ENCODE data around the gene CDX1. TPM values are rescaled to one million over a fixed set of nuclear protein-coding genes. Genes with fewer than 3 reads are reported as not detected.

The CDX1 gene
- total RNA-seq, 1 donor from 2014 or later, result not detected

DNA sequence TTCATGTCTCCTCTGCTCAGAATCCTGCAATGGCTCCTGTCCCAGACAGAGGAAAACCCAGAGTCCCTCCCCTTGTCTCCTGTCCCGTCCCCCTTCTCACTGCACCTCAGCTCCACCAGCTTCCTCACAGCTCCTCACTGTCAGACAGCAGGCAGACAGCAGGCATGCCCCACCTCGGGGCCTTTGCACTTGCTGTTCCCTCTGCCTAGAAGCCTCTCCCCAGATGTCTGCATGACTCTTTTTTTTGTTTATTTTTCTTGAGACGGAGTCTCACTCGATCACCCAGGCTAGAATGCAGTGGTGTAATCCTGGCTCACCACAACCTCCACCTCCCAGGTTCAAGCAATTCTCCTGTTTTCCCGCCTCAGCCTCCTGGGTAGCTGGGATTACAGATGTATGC is 14.4 kb downstream of the CDX1 start:
- DNase-seq (ENCODE audit: low read depth in 2 of 2), result no peak

DNA sequence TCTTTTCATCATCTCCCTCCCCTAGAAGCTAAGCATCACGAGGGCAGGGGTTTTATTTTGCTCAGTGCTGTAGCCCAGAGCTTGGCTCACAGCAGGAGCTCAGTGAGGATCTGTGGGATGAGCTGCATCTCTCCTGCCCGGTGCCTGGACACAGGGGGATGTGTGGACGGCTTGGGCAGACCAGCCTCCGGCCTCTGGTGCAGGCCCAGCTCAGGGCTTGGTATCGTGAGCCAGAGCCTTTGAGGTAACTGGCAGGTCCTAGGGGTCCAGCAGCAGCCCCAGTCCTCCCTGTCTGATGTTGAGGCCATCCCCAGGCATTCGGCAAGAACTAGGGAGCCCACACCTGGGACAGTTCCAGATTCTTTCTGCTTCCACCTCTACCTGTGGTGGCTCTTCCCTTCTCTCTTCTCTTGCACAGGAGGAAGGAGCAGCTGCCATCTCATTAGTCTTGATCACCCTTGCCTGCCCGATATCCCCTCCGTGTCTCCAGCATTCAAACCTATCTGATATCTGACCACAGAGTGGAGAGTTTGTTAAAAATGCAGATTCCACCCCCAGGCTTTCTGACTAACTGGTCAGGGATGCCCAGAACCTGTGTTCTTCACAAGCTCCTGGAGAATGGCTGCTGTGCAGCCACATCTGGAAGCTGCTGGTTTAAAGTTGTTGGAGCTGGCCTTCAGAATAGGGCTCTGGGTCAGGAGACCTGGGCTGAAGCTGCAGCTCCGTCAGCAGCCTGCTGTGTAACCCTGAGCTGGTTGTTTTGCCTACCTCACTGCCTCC is 15.4 kb downstream of the CDX1 start:
- no peak for DNase-seq (ENCODE audit: low read depth in 2 of 2)

DNA sequence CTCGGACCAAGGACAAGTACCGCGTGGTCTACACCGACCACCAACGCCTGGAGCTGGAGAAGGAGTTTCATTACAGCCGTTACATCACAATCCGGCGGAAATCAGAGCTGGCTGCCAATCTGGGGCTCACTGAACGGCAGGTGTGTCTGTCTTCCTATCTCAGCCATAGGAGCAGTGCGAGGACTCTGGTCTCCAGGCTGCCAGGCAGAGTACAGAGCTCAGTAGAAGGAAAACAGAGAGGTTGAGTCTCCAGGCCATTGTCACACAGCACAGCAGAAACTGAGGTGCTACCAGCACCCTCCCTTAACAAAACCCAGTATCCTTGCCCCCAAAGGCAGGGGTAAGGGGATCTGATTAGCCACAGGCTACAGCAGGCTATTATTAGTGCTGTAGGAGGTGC is 16.2 kb downstream of the CDX1 start:
- DNase-seq (ENCODE audit: low read depth in 2 of 2), result no peak

DNA sequence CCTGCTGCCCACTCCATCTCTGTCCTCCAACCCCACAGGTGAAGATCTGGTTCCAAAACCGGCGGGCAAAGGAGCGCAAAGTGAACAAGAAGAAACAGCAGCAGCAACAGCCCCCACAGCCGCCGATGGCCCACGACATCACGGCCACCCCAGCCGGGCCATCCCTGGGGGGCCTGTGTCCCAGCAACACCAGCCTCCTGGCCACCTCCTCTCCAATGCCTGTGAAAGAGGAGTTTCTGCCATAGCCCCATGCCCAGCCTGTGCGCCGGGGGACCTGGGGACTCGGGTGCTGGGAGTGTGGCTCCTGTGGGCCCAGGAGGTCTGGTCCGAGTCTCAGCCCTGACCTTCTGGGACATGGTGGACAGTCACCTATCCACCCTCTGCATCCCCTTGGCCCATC is 16.9 kb downstream of the CDX1 start:
- DNase-seq (ENCODE audit: low read depth in 2 of 2), result no peak

DNA sequence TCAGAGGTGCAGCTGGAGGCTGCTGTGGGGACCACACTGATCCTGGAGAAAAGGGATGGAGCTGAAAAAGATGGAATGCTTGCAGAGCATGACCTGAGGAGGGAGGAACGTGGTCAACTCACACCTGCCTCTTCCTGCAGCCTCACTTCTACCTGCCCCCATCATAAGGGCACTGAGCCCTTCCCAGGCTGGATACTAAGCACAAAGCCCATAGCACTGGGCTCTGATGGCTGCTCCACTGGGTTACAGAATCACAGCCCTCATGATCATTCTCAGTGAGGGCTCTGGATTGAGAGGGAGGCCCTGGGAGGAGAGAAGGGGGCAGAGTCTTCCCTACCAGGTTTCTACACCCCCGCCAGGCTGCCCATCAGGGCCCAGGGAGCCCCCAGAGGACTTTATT is 17.4 kb downstream of the CDX1 start:
- no peak for DNase-seq (ENCODE audit: low read depth in 2 of 2)

DNA sequence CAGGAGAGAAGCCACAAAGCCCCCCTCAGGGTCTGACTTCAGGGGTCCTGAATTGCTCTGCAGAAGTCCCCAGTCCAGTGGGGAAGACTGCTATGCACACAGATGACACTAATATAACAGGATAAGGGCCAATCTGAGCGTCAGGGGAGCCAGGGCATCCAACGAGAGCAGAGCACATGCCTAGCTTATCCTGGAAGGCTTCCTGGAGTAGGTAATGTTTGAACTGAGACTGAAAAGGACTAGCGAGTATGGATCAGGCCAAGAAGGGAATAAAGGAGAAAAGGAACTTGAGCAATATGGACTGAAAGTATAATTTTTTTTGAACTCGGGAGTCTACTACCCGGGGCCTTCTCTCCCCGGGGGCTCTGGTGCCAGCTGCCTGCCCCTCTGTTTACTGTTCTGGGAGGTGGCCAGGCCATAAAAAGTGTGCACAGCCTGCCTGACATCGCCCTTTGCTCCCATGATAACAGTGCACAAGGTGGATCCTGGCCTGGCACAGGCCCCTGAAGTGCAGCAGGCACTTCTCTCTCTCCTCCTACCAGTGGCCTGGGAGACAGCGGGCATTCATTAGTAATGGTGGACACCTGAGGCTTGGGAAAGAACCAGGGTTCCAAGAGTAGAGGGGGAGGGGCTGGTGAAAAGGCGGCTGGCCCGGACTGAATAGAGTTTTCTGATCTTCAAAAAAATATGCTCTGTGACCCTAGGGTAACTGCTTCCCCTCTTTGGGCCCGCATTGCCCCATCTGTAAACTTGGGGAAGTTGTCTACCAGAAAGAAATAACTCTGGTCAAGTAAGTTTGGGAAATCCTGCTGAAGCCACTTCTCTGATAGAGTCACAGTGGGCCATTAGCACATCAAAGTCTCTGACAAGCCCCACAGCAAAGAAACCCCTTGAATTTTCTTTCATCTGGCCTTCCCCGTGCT is 18.7 kb downstream of the CDX1 start:
- DNase-seq (ENCODE audit: low read depth in 2 of 2), result no peak

DNA sequence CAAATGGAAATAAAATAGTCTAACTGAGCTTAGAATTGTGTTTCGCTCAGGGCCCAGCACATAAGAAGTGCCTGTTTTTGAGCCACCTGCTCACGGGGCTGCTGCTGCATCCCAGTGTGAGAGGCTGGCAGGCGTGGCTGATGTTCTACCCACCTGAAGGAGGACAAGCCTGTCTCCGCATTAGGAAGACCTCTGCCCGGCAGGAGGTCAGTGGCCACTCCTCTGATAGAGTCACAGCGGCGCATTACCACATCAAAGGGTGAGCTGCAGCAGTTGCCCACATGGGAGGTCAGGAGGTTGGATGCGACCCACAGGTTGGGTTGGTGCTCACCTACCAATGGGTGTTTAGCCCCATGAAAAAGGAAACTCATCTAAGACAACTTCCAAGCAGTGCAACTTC is 19.6 kb downstream of the CDX1 start:
- DNase-seq (ENCODE audit: low read depth in 2 of 2), result no peak

DNA sequence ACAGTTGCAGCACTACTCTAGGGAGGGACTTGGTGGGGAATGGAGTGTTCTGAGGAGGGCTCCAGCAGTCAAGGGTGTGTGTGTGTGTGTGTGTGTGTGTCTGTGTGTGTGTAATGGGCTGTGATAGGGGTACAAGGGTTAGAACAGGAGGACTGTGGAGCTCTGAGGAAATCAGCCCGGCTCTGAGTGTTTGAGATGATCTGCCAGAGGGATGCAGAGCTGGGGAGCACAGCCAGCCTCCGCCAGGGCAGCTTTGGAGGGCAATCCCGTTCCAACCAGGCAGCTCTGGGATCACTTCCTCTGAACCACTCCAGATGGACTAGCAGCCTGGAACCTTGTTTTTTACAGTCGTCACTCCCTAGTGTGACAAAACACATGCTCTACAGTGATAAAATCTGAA is 20.3 kb downstream of the CDX1 start:
- DNase-seq (ENCODE audit: low read depth in 2 of 2), result no peak

DNA sequence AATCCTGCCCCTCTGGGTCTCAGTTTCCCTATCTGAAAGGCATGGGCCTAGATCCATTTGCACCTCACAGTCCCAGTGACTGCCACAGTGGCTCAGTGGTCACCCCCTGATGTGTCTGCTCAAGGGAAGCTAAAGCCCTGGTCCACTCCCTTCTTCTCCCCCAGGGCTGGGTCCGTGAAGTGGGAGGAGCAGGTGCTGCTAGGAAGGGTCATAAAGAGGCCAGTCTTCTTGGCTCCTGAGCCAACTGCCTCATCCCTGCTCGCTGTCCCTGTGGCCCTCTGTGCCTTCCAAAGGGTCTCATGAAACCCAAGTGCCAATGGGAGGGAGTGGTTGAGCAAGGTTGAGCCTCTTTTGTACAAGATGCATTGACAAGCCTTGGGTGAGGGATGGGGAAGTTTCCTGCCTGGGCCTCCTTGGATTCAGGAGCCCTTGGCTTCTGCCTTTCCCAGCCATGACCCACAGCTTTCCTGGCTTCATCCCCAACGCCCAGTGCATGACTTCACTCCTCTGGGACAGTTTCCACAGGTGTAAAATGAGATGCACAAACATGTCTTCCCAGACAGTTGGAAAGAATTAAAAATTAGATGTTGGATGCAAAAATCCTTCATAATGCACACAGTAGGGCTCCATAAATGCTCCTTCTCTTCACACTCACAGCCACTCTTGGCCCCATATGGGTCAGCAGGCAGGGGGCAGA is 21.7 kb downstream of the CDX1 start:
- no peak for DNase-seq (ENCODE audit: low read depth in 2 of 2)

DNA sequence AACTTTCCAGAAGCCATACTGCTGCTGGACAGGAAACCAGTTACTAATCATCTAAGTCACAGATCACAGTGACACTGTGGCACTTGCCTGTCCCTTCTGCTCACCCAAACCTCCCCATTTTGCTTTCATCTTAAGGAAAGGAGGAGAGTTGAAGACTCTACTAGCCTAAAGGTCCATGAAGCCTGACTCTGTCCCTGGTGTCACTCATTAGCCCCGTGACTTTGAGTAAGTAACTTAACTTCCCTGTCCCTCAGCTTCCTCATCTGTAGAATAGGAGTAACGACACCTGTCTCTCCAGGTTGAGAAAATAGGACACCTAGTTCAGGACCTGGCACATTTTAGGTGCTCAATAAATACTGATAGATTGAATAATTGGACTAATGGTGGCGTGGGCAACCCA is 22.7 kb downstream of the CDX1 start:
- DNase-seq (ENCODE audit: low read depth in 2 of 2), result no peak

DNA sequence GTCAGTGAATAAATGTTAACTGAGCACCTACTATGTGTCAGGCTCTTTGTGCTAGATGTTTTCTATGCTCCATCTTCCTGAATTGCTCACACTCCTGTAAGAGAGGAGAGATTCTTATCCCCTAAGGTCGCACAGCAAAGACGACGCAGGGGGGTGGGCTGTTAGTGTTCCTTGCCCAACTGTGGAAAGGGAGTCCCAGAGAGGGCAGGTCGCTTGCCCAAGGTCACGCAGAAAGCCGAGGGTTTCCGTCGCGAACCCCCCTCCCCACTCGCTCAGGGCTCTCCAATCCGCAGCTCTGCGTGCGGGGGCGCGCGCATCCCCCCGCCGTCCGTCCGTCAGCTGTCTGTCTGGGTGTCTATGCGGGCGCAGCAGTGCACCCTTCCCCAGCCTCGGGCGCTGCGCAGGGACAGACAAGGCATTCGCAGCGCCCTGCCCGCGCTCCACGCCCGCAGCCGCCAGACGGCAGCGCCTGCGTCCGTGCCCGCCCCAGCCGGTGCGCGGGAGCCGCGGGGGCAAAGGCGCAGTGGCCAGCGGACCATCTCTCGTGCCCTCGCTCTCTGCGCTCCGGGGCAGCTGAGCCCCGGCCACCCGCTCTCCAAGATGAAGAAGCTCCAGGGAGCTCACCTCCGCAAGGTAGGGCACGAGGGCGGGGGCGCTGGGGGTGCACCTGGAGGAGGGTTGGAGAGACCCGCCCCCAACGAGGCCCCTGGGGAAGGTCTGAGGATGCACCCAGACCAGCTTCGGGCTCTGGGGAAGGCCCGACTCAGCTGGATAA is 23.3 kb downstream of the CDX1 start, which contains the start of gene SLC6A7:
Gene SLC6A7 (plus strand): TSS at position 335 of the 775 bp plus-strand sequence. CDS start 266 bp downstream, at position 601.
- no peak for DNase-seq (ENCODE audit: low read depth in 2 of 2)

DNA sequence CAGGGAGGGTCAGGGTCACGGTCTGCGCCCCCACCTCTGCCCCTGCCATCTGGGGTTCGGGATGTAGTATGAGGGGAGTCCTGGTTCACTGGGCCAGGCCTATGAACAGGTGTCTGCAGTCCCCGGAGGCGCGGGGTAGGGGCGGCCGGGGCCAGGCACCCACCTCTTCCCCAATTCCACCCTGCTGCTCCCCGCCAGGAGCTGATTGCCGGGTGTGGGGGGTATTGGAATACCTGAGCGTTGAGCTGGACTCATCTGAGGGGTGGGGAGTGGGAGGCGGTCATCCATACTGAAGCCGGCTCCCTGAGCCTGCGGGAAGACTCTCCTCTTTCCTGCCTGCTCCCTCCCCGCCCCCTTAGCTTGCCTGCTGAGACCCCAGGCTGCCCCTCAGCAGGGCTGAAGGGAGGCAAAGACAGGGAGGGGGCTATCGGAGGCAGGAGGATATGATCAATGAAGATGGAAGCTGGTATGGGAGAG is 24.0 kb downstream of the CDX1 start:
- no peak for DNase-seq (ENCODE audit: low read depth in 2 of 2)

DNA sequence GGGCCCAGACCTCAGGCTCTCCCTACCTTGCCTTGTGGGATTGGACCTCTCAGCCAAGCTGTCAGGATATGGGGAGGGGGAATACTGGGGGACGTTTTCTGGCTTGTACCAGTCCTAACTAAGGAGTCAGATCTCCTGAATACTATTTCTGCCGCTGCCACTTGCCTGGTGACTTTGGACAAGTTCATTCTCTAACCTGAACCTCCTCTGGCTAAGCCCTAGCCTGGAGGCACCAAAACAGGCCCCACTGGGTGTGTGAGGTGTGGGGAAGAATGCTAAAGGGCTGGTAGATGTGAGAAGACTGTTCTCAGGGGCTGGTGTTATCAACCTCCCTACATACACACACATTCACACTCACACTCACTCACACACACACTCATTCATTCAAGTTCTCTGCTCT is 24.4 kb downstream of the CDX1 start:
- DNase-seq (ENCODE audit: low read depth in 2 of 2), result no peak

DNA sequence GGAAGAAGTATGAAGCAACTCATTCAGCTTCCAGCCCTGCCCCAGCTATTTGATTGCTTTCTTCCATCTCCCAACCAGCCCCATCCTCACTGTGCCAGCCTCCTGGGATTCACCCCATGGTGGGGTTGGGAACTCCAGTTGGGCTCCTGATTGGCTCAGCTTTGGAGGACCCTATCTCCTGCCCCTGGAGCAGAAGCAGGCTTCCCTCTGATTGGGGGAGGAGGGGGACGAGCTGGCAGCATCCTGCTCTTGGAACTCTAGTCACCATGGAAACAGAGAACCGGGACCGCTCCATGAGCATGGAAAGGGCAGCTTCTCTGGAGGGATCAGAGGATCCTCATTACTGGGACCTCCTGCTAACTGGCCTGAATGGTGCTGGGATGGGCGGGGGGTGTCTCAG is 25.9 kb downstream of the CDX1 start:
- DNase-seq (ENCODE audit: low read depth in 2 of 2), result no peak

DNA sequence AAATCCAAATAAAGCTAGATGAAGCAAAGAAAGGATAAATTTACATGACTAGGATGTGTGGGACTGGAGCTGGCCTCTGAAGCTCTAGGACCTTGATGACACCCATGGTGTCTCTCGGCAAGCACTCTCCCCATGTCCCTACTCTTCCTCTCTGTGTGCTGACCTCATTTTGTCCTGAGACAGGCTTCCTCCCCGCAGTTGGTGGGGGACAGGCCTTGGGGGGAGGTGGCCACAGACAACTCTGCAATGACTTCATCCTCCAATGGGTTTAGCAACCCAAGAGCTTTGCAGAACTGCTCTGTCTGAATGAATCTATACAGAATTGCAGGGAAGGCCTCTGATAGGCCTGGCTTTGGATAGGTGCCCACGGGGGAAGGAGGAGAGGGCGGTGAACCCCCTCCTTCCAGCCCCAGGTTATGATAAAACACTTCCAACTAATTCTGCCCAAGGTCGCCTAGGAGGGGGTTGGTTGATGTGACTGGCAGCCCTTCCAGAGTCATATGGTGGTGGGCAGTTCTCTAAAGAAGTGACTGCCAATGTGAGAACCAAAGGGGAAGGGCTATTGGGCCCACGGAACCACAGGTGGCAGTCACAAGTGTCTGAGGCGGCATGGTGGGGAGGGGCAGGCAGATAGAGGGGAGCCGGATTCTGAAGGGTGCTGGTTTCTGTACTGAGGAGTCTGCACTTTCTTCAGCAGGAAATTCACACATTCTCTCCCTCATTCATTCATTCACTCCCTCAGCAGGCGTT is 29.3 kb downstream of the CDX1 start:
- DNase-seq (ENCODE audit: low read depth in 2 of 2), result no peak

DNA sequence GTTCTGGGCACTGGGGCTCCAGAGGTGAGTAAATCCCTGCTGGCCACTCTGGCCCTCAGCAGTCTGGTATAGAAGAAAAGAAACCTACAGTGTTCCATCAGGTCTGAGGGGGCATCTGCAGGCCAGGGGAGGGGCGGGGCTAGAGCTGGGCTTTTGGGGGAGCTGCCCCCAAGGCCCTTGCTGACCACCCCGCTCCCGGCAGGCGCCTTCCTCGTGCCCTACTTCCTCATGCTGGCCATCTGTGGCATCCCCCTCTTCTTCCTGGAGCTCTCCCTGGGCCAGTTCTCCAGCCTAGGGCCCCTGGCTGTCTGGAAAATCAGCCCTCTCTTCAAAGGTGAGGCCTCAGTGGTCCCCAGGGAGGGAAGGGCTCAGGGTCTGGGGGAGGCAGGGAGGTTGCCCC is 29.9 kb downstream of the CDX1 start:
- no peak for DNase-seq (ENCODE audit: low read depth in 2 of 2)

DNA sequence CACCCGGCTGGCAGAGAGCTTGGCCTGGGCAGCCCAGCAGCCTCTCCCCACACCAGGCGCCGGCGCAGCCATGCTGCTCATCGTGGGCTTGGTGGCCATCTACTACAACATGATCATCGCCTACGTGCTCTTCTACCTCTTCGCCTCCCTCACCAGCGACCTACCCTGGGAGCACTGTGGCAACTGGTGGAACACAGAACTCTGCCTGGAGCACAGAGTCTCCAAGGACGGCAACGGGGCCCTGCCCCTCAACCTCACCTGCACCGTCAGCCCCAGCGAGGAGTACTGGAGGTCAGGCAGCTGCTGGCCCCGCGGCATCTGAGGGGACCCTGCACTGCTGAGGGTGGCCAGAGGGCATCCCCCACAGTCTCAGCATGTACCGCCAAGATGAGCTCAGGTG is 30.4 kb downstream of the CDX1 start:
- DNase-seq (ENCODE audit: low read depth in 2 of 2), result no peak

DNA sequence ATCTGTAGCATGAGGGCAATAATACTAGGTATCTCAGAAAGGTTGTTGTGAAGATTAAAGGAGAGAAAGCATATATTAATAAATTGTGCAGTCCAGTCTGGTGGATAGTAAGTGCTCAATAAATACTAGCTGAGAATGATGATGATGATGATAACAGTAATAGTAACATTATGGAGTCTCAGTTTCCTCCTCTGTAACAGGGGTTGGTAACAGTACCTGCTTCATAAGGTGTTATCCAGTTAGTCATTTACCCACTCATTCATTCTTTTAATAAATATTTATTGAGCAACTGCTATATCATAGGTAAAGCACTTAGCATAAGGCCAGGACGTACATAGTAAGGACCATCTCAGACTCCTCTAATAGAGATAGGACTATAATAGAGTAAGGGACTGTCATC is 30.9 kb downstream of the CDX1 start:
- DNase-seq (ENCODE audit: low read depth in 2 of 2), result no peak

DNA sequence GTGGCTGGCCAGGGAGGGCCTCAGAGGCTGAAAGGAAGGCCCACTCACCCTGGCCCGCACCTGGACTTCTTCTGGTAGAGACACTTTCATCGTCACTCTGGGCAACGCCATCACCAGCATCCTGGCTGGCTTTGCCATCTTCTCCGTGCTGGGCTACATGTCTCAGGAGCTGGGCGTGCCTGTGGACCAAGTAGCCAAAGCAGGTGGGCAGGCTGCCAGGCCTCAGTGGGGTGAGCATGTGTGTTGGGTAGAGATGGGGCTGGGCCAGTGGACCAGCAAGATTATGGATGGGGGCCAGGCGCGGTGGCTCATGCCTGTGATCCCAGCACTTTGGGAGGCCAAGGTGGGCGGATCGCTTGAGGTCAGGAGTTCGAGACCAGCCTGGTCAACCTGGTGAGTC is 35.9 kb downstream of the CDX1 start:
- DNase-seq (ENCODE audit: low read depth in 2 of 2), result no peak

DNA sequence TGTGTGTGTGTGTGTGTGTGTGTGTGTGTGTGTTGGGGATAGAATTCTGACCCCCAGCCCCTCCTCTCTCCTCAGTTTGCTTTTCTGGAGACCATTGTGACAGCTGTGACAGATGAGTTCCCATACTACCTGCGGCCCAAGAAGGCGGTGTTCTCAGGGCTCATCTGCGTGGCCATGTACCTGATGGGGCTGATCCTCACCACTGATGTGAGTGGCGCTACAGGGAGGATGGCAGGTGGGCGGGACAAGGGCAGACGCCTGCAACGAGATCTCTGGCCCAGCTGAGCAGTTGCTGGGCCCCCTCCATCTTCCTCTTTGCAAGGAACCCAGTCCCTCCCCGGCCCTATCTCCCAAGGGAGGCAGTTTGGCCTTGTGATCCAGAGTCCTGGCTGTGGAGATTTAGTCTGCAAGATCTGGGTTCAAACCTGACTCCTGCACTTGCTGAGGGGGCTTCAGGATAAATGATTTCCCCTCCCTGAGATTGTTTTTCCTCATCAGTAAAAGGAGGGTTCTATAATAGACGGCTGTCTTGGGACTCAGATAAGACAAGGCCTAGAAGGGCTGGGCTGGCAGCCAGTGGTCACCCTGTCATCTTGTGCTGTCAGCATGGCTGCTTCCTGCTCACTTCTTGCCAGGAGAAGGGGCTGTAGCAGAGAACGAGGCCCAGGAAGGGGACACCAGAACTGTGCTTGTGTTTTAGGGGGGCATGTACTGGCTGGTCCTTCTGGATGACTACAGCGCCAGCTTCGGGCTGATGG is 37.4 kb downstream of the CDX1 start:
- no peak for DNase-seq (ENCODE audit: low read depth in 2 of 2)

All from lung microvascular endothelial cell (primary cell).